HEK293 (cell line): ENCODE results near the gene MYOM1.
"Not testable (repeated sequence)": the region's sequence is repeated elsewhere in the genome, so short reads cannot be mapped to it uniquely, and the experiment has no call there.

Experiments used
- CTCF ChIA-PET: fragments of 350-600 bp; formaldehyde crosslinking; extraction: SDS; loops from one replicate; lab custom pipeline; 2021; ENCODE audit warnings: antibody characterized with exemption; lab: Yijun Ruan, JAX
- POLR2A ChIA-PET: fragments of 300-600 bp; formaldehyde crosslinking; extraction: SDS; loops from one replicate; lab custom pipeline; 2020; ENCODE audit warnings: antibody characterized with exemption, inconsistent platforms; lab: Yijun Ruan, JAX
- H3K27ac ChIP-seq: fragments of 200-500 bp; sonication (Bioruptor generic); 2 replicates; pipeline ENCODE4 v1.5.1; 2014; ENCODE audit warnings: low read depth, low read length, control low read depth, inconsistent platforms; ENCODE audit errors: extremely low read depth
- H3K36me3 ChIP-seq, 2 experiments: fragments of 200-500 bp in 1 of 2; sonication (Bioruptor generic) in 1 of 2; 1 replicate in 1 of 2; 2 replicates in 1 of 2; pipeline ENCODE4 v1.5.1; 2014 to 2017; ENCODE audit warnings: inconsistent platforms in 2 of 2, low read length in 2 of 2; ENCODE audit not compliant: control insufficient read depth in 2 of 2, insufficient read depth in 1 of 2
- H3K4me1 ChIP-seq: fragments of 200-500 bp; sonication (Bioruptor generic); 2 replicates; pipeline ENCODE4 v1.5.1; 2014; ENCODE audit warnings: mild to moderate bottlenecking, low read length, inconsistent platforms; ENCODE audit not compliant: control insufficient read depth, insufficient read depth
- H3K4me3 ChIP-seq: 2 replicates; pipeline ENCODE4 v1.5.1; 2011; ENCODE audit warnings: low read depth, mild to moderate bottlenecking, control low read depth, low read length, moderate library complexity
- H3K9me3 ChIP-seq: fragments of 200-500 bp; sonication (Bioruptor generic); 2 replicates; pipeline ENCODE4 v1.5.1; 2014; ENCODE audit warnings: low read depth, low read length, inconsistent platforms; ENCODE audit not compliant: control insufficient read depth, insufficient read depth
- BCL11A ChIP-seq: fragments of 450-650 bp; formaldehyde crosslinking; IDR thresholded peaks from 2 replicates; pipeline ENCODE4 v1.5.1; 2016; ENCODE audit warnings: low read depth, missing biosample characterization, missing genetic modification characterization
- KLF1 ChIP-seq: fragments of 450-650 bp; formaldehyde crosslinking; IDR thresholded peaks from 2 replicates; pipeline ENCODE4 v1.5.1; 2016; ENCODE audit warnings: missing biosample characterization, missing genetic modification characterization
- KLF8 ChIP-seq: fragments of 450-650 bp; formaldehyde crosslinking; IDR thresholded peaks from 2 replicates; pipeline ENCODE4 v1.5.1; 2016; ENCODE audit warnings: missing biosample characterization, missing genetic modification characterization
- MYNN ChIP-seq: fragments of 450-650 bp; formaldehyde crosslinking; IDR thresholded peaks from 2 replicates; pipeline ENCODE4 v1.5.1; 2016; ENCODE audit warnings: missing biosample characterization, missing genetic modification characterization, borderline replicate concordance
- PRDM1 ChIP-seq: fragments of 450-650 bp; formaldehyde crosslinking; IDR thresholded peaks from 2 replicates; pipeline ENCODE4; 2016; ENCODE audit warnings: missing biosample characterization, missing genetic modification characterization
- RBAK ChIP-seq: fragments of 450-650 bp; formaldehyde crosslinking; IDR thresholded peaks from 2 replicates; pipeline ENCODE4 v1.5.1; 2016; ENCODE audit warnings: missing biosample characterization, missing genetic modification characterization
- SCRT1 ChIP-seq: fragments of 450-650 bp; formaldehyde crosslinking; IDR thresholded peaks from 2 replicates; pipeline ENCODE4 v1.5.1; 2016; ENCODE audit warnings: missing biosample characterization, missing genetic modification characterization, borderline replicate concordance
- SCRT2 ChIP-seq: fragments of 450-650 bp; formaldehyde crosslinking; IDR thresholded peaks from 2 replicates; pipeline ENCODE4 v1.5.1; 2016; ENCODE audit warnings: missing biosample characterization, missing genetic modification characterization
- ZBTB6 ChIP-seq: fragments of 450-650 bp; formaldehyde crosslinking; IDR thresholded peaks from 2 replicates; pipeline ENCODE4 v1.5.1; 2017; ENCODE audit warnings: missing biosample characterization, missing genetic modification characterization
- ZEB2 ChIP-seq: fragments of 450-650 bp; formaldehyde crosslinking; IDR thresholded peaks from 2 replicates; pipeline ENCODE4 v1.5.1; 2016; ENCODE audit warnings: missing biosample characterization, missing genetic modification characterization
- ZFP3 ChIP-seq: fragments of 450-650 bp; formaldehyde crosslinking; IDR thresholded peaks from 2 replicates; pipeline ENCODE4 v1.5.1; 2016; ENCODE audit warnings: low read depth, missing biosample characterization, missing genetic modification characterization
- ZNF148 ChIP-seq: fragments of 450-650 bp; formaldehyde crosslinking; IDR thresholded peaks from 2 replicates; pipeline ENCODE4 v1.5.0; 2017; ENCODE audit warnings: missing biosample characterization, missing genetic modification characterization, borderline replicate concordance
- ZNF184 ChIP-seq: fragments of 450-650 bp; IDR thresholded peaks from 2 replicates; pipeline ENCODE4 v1.5.1; 2018; ENCODE audit warnings: missing biosample characterization, mild to moderate bottlenecking, missing genetic modification characterization
- ZNF2 ChIP-seq: fragments of 450-650 bp; formaldehyde crosslinking; IDR thresholded peaks from 2 replicates; pipeline ENCODE4 v1.5.1; 2016; ENCODE audit warnings: missing biosample characterization, missing genetic modification characterization
- ZNF221 ChIP-seq: fragments of 450-650 bp; formaldehyde crosslinking; IDR thresholded peaks from 2 replicates; pipeline ENCODE4 v1.5.1; 2017; ENCODE audit warnings: missing biosample characterization, missing genetic modification characterization, borderline replicate concordance
- ZNF266 ChIP-seq: fragments of 450-650 bp; formaldehyde crosslinking; IDR thresholded peaks from 2 replicates; pipeline ENCODE4 v1.5.1; 2016; ENCODE audit warnings: missing biosample characterization, missing genetic modification characterization, low read depth
- ZNF394 ChIP-seq: fragments of 450-650 bp; formaldehyde crosslinking; IDR thresholded peaks from 2 replicates; pipeline ENCODE4 v1.5.1; 2016; ENCODE audit warnings: missing biosample characterization, missing genetic modification characterization, mild to moderate bottlenecking, moderate library complexity, borderline replicate concordance
- ZNF404 ChIP-seq: fragments of 450-650 bp; formaldehyde crosslinking; IDR thresholded peaks from 2 replicates; pipeline ENCODE4 v1.5.1; 2017; ENCODE audit warnings: missing biosample characterization, missing genetic modification characterization
- ZNF416 ChIP-seq: fragments of 450-650 bp; formaldehyde crosslinking; IDR thresholded peaks from 2 replicates; pipeline ENCODE4 v1.5.1; 2016; ENCODE audit warnings: missing biosample characterization, missing genetic modification characterization
- ZNF48 ChIP-seq: fragments of 450-650 bp; formaldehyde crosslinking; IDR thresholded peaks from 2 replicates; pipeline ENCODE4 v1.5.1; 2016; ENCODE audit warnings: missing biosample characterization, missing genetic modification characterization
- ZNF624 ChIP-seq: fragments of 450-650 bp; formaldehyde crosslinking; IDR thresholded peaks from 2 replicates; pipeline ENCODE4 v1.5.1; 2017; ENCODE audit warnings: missing biosample characterization, missing genetic modification characterization
- ZNF707 ChIP-seq: fragments of 450-650 bp; formaldehyde crosslinking; IDR thresholded peaks from 2 replicates; pipeline ENCODE4 v1.5.1; 2016; ENCODE audit warnings: missing biosample characterization, missing genetic modification characterization
- ZNF777 ChIP-seq: fragments of 450-650 bp; formaldehyde crosslinking; IDR thresholded peaks from 2 replicates; pipeline ENCODE4 v1.5.1; 2017; ENCODE audit warnings: missing biosample characterization, missing genetic modification characterization, borderline replicate concordance
- ZSCAN5A ChIP-seq: fragments of 450-650 bp; formaldehyde crosslinking; IDR thresholded peaks from 2 replicates; pipeline ENCODE4 v1.5.1; 2016; ENCODE audit warnings: missing biosample characterization, missing genetic modification characterization

The MYOM1 gene

GRCh38 chr18:3029215-3029952 lies 190.4 kb downstream of the MYOM1 start:
- Histone ChIP-seq H3K4me3 (no peak overlapping the region), H3K4me1 (no peaks in the 10 kb centered on the region), H3K27ac (no peak overlapping the region), H3K9me3 (no peaks in the 10 kb centered on the region), H3K36me3 (no peaks in the 10 kb centered on the region)
- ChIA-PET CTCF (interaction anchor here (1.3 kb wide), 1 partner anchor 34 kb away, joined by 4 read pairs; no protein-coding TSS in a partner anchor), POLR2A (interaction anchor here (0.6 kb wide), 1 partner anchor 114 kb away, joined by 5 read pairs; no protein-coding TSS in a partner anchor)
- TF ChIP-seq MYNN (tag by site-specific recombination) (no peak), ZNF394 (tag by site-specific recombination) (no peak), ZNF416 (no peak), ZFP3 (tag by site-specific recombination) (no peak), ZEB2 (tag by site-specific recombination) (no peak), BCL11A (tag by site-specific recombination) (no peak), ZNF404 (tag by site-specific recombination) (no peak), ZNF221 (tag by site-specific recombination) (no peak), SCRT2 (tag by site-specific recombination) (no peak)

GRCh38 chr18:3028115-3028514 lies 191.7 kb downstream of the MYOM1 start:
- H3K36me3 ChIP-seq, H3K9me3 ChIP-seq, POLR2A ChIA-PET: not testable (repeated sequence)
- peak; percentile 52 for TF ChIP-seq PRDM1 (tag by site-specific recombination)
- TF ChIP-seq, all 188 proteins: peak for 1; not testable (repeated sequence) for 187
- H3K4me1 ChIP-seq, H3K27ac ChIP-seq, H3K4me3 ChIP-seq: not testable (repeated sequence)
- CTCF ChIA-PET: interaction anchor here (0.6 kb wide), 2 partner anchors 27 to 35 kb away, joined by 3 read pairs; no protein-coding TSS in a partner anchor

GRCh38 chr18:3027370-3027891 lies 192.3 kb downstream of the MYOM1 start:
- Histone ChIP-seq H3K4me1 (no peaks in the 10 kb centered on the region), H3K27ac (no peak overlapping the region), H3K9me3 (no peaks in the 10 kb centered on the region), H3K4me3 (no peak overlapping the region), H3K36me3 (no peaks in the 10 kb centered on the region)
- POLR2A ChIA-PET: no interaction called here
- CTCF ChIA-PET: interaction anchor here (0.6 kb wide), 2 partner anchors 11 to 28 kb away, joined by 3 read pairs; no protein-coding TSS in a partner anchor
- TF ChIP-seq ZNF624 (tag by site-specific recombination): no peak
- TF ChIP-seq SCRT1 (tag by site-specific recombination): no peak
- no peak for TF ChIP-seq ZNF184 (tag by site-specific recombination)
- no peak for TF ChIP-seq KLF8 (tag by site-specific recombination)
- TF ChIP-seq ZSCAN5A: no peak
- TF ChIP-seq SCRT2 (tag by site-specific recombination): no peak
- TF ChIP-seq ZNF707 (tag by site-specific recombination): no peak
- no peak for TF ChIP-seq ZBTB6 (tag by site-specific recombination)
- no peak for TF ChIP-seq ZNF777 (tag by site-specific recombination)
- TF ChIP-seq RBAK (tag by site-specific recombination): no peak
- TF ChIP-seq ZNF2 (tag by site-specific recombination): no peak
- TF ChIP-seq KLF1 (tag by site-specific recombination): no peak
- no peak for TF ChIP-seq ZNF48 (tag by site-specific recombination)
- TF ChIP-seq ZNF148: no peak
- TF ChIP-seq ZNF266 (tag by site-specific recombination): no peak
